H54 (cell line): Measurements from ENCODE around the gene TROAP.
A peak's percentile ranks its signal among the peaks of the same experiment; 100 is the strongest.

ENCODE experiments used
- DNase-seq: peaks from one replicate; pipeline ENCODE4 v3.0.0; 2011; ENCODE audit warnings: low spot score, mixed read lengths; ENCODE audit not compliant: insufficient read length
- FAIRE-seq: peaks from 3 replicates; lab custom pipeline; 2011; peaks lifted over from hg19 to GRCh38; lab: Jason Lieb, UNC
- POLR2A ChIP-seq: IDR thresholded peaks from 2 replicates; pipeline ENCODE4 v1.6.1; 2011; ENCODE audit warnings: low read depth, mild to moderate bottlenecking, low read length

Gene TROAP

GRCh38 chr12:49347311-49348193 lies 24.5 kb downstream of the TROAP start:
- TF ChIP-seq POLR2A = peak; percentile 51; the same call in 1 of the 2 replicates
- peak; percentile 100 for DNase-seq
- FAIRE-seq = peak; percentile 48

DNA sequence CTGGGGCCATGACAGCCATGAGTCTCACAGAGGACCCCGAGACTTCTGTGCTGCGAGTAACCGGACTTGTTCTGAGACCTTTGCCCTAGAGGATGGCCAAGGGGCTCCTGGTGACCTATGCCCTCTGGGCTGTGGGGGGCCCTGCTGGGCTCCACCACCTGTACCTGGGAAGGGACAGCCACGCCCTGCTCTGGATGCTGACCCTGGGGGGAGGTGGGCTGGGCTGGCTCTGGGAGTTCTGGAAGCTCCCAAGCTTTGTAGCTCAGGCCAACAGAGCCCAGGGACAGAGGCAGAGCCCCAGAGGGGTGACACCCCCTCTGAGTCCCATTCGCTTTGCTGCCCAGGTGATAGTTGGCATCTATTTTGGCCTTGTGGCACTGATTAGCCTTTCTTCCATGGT lies 25.7 kb downstream of the TROAP start:
- no peak for DNase-seq
- FAIRE-seq = no peak
- TF ChIP-seq POLR2A = no peak

GRCh38 chr12:49349266-49349665 lies 26.2 kb downstream of the TROAP start:
- no peak for TF ChIP-seq POLR2A
- no peak for DNase-seq
- no peak for FAIRE-seq

DNA sequence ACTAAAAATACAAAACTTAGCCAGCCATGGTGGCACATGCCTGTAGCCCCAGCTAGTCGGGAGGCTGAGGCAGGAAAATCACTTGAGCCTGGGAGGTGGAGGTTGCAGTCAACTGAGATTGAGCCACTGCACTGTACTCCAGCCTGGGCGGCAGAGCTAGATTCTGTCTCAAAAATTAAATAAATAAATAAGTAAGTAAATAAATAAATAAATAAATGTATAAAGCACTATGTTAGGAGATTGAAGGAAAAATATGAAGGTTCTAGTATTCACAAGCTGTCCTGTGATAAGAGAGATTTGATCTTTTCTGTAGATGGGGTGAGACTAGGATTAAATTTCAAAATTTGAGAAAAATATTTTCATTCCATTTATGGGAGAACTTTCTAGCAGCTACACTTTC lies 29.3 kb downstream of the TROAP start:
- no peak for TF ChIP-seq POLR2A
- DNase-seq = no peak
- no peak for FAIRE-seq

- FAIRE-seq (no peak), DNase-seq (no peak)
- TF ChIP-seq POLR2A = no peak
Measured at GRCh38 chr12:49355913-49356312, 32.9 kb downstream of the TROAP start.

DNA sequence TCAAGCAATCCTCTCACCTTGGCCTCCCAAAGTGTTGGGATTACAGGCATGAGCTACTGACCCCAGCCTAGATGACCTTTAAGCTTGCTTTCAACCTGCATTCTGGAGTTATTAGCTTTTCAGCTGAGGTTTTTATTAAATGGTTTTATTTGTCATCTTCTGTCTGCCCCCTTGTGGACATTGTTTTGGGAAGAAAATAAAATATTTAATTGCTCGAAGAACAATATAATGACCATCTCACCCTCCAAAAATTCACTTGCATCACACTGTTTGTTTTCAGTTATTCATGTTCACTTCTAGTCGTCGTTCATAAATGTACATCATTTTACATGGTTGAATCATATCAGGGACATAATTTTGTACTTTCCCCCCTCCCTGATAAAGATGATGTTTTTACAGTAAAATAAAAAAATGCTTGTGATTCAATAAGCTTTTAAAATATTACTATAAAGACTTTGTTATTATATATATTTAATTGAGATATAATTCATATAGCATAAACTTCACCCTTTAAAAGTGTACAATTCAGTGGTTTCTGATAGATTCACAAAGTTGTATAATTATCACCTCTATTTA lies 34.1 kb downstream of the TROAP start:
- no peak for DNase-seq
- TF ChIP-seq POLR2A = no peak
- FAIRE-seq = no peak

DNA sequence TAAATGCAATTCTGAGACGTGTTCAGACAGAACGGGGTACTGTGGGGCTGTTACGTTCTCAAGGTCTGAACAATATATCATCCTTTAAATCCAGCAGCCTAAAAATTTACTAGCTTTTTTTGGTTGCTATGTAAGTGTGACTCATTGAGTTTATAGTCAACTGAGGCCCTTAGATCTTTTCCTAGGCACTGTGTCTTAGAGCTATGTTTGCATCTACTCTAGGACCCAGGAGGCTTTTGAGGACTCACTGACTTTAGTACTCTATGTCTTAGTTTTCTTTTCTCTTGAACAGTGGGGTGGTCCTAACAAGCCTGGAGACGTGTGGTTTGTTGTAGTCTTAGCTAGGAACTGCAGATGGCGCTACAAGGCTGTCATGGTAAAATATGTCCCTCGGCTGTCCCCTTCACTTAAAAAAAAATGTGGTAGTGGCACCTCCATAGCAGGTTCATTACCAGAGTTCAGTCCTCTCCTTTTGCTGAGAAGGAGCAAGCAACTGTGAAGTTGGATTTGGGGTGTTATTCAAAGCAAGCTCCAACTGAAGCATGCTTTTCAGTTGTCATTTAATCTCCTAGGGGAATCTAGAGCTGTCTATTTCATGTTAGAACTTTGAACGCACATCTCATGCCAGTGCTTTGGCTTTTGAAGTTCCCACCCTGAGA lies 35.6 kb downstream of the TROAP start:
- DNase-seq = no peak
- peak; percentile 87 for FAIRE-seq
- TF ChIP-seq POLR2A = no peak

GRCh38 chr12:49359671-49360070 lies 36.6 kb downstream of the TROAP start:
- no peak for FAIRE-seq

DNA sequence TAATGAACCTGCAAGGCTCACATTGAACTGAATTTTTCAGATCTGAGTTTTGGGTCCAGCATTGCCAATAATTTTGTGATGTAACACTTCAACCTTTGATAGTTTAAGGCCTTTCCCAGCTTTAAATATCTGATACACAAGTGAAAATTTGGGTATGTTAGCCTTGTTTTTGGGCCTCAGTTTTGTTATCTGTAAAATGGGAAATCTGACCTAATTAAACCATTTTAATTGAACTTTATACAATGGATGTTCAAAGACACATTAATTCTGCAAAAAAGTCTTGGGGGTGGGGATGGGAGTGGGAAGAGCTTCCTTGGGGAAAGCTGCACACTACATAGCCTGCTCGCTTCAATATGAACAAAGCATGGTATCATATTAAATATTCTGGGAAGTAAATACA lies 39.0 kb downstream of the TROAP start:
- DNase-seq = no peak
- TF ChIP-seq POLR2A = no peak
- FAIRE-seq = no peak

More at GRCh38 chr12:49359671-49360070, 36.6 kb downstream of the TROAP start:
- no peak for DNase-seq
- no peak for TF ChIP-seq POLR2A

- peak; percentile 55 for FAIRE-seq
- DNase-seq = no peak
- TF ChIP-seq POLR2A = no peak
Measured at GRCh38 chr12:49364989-49365388, 41.9 kb downstream of the TROAP start.

DNA sequence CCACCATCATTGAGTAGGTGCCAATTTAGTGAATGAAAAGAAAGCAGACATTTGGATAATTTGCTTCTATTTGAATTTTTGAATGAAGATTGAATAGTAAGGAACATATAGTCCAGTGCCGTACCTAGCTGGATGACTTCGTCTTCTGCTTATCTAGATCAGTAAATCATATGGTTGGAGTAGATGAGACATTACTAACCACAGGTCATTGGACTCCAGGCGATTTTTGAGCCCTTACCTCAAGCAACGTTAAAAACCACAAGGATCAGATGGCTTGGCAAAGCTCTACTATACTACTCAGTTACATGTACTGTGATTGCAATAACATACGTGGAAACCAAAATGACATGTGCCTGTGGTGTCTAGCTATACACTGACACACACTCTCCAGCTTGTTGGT lies 42.5 kb downstream of the TROAP start:
- FAIRE-seq = peak; percentile 88

DNA sequence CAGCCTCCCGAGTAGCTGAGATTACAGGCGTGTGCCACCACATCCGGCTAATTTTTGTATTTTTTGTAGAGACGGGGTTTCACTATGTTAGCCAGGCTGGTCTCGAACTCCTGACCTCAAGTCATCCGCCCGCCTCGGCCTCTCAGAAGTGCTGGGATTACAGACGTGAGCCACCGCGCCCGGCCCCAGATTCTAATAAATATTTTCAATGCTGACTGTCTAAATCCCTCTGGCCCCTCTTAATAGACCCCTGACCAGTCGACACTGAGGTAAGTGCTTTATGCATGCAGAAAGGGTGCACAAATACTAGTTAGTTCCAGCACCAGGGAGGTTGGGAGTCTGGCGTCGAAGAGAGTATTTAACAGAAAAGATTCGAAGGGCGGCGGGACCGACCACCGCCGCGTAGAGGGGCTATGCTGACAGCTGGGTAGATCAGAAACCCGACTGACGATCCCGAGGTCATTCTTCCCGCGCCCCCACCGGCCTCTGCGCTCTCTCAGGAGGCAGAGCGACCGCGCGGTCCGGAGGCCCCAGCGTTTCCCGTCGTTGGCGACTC lies 43.1 kb downstream of the TROAP start:
- no peak for FAIRE-seq

More for the DNA sequence above, 42.5 kb downstream of the TROAP start:
- DNase-seq = no peak
- TF ChIP-seq POLR2A = no peak

GRCh38 chr12:49366652-49367380 lies 43.8 kb downstream of the TROAP start:
- FAIRE-seq = peak; percentile 30
- peak; percentile 90 for DNase-seq
- peak; percentile 59 for TF ChIP-seq POLR2A

More for the DNA sequence above, 43.1 kb downstream of the TROAP start:
- TF ChIP-seq POLR2A = no peak
- no peak for DNase-seq
